T-helper 9 cell (primary cell): ENCODE results near the gene POLR2I.
A peak's percentile ranks its signal among the peaks of the same experiment; 100 is the strongest.
"Not testable (repeated sequence)": the region's sequence is repeated elsewhere in the genome, so short reads cannot be mapped to it uniquely, and the experiment has no call there.

ENCODE experiments used
- DNase-seq: peaks from one replicate; pipeline ENCODE4 v3.0.0-alpha.2; 2020

POLR2I gene

DNA sequence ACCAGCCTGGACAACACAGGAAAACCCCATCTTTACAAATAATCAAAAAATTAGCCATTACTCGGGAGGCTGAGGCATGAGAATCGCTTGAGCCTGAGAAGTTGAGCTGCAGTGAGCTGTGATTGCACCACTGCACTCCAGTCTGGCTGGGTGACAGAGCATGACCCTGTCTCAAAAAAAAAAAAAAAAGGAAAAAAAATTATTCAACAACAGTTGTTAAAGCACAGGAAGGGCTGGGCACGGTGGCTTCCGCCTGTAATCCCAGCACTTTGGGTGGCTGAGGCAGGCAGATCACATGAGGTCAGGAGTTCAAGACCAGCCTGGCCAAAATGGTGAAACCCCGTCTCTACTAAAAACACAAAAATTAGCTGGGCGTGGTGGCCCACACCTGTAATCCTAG lies 16.5 kb upstream of the POLR2I start:
- DNase-seq: not testable (repeated sequence)

DNA sequence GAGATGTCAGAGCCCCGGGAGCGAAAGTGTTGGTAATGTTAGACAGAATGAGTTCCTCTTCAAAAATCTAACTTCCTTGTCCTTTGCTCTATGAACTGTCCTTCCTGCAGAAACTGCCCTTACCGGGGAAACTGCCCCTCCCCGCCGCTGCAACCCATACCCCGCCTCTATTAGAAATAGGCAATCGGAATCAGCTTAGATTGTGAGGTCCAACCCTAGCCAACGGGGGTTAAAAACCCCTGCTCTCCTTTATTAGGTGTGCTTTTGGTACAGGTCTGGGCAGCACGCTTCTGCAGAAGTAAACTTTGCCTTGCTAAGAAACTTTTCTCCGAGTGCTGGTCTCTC lies 13.7 kb upstream of the POLR2I start:
- no peak for DNase-seq

GRCh38 chr19:36125557-36125956 lies 10.9 kb upstream of the POLR2I start:
- no peak for DNase-seq

DNA sequence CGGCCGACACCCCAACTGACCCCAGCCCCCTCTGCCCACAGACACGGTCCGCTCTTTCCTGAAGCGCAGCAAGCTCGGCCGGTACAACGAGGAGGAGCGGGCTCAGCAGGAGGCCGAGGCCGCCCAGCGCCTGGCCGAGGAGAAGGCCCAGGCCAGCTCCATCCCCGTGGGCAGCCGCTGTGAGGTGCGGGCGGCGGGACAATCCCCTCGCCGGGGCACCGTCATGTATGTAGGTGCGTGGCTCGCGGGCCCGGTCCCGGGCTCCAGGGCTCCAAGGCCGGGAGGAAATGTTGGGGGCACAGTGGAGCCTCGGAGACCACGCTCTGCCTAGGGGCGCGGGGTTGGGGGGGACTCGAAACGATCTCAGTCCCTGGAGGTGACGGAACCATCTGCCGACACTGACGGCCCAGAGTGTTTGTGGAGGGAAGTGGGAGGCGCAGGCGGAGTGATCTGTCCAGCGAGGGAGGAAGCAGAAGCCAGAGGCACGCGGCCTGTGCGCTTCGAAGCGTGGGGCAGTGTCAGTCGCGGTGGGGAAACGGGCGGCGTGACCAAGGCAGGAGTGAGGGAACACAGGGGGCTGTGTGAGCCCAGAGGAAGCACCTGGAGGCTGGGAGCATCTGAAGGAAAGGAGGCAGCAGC lies 6.9 kb upstream of the POLR2I start:
- no peak for DNase-seq

GRCh38 chr19:36120984-36121358 lies 6.3 kb upstream of the POLR2I start:
- DNase-seq: no peak

DNA sequence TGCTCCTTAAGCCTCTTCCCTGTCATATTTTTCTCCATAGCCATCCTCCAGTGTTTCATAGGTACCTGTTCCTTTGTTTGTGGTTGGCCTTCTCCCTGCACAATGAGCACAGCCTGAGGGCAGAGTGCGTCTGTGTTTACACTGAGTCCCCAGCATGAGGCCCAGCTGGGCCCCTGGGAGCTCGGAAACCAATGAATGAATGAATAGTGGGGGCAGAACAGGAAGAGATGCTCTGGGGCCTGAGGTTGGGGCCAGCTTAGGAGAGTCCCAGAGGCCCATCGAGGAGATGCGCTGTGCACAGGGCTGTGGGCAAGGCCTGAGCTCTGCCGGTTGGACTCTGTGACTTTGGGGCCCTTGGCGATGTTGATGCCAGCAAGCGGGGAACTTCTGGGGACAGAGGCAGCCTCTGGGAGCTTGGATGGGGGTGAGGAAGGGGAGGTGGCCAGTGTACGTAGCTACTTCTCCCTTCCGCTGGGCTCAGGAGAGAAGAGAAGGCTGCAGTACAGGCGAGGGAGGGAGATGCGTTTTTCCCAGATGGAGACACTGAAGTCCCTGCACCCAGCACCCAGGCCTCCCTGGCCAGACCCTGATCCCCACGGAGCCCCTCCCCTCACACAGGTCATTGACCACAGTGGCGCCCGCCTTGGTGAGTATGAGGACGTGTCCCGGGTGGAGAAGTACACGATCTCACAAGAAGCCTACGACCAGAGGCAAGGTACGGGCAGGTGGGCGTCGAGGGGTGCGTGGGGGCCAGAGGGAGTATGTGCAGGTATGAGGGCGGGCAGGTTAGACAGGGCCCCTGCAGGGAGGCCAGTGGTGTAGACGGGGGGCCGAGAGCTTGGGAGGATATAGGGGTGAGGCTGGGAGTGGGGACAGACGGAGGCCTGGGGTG lies 5.7 kb upstream of the POLR2I start:
- DNase-seq: no peak

- DNase-seq: no peak
Observed at GRCh38 chr19:36116344-36116637, 1.6 kb upstream of the POLR2I start.

- peak; percentile 95 for DNase-seq
Observed at GRCh38 chr19:36115453-36116343, 1.0 kb upstream of the POLR2I start, which contains the start of gene TBCB. Gene TBCB (plus strand): TSS chr19:36115468. CDS start chr19:36115561, 93 bp downstream.

DNA sequence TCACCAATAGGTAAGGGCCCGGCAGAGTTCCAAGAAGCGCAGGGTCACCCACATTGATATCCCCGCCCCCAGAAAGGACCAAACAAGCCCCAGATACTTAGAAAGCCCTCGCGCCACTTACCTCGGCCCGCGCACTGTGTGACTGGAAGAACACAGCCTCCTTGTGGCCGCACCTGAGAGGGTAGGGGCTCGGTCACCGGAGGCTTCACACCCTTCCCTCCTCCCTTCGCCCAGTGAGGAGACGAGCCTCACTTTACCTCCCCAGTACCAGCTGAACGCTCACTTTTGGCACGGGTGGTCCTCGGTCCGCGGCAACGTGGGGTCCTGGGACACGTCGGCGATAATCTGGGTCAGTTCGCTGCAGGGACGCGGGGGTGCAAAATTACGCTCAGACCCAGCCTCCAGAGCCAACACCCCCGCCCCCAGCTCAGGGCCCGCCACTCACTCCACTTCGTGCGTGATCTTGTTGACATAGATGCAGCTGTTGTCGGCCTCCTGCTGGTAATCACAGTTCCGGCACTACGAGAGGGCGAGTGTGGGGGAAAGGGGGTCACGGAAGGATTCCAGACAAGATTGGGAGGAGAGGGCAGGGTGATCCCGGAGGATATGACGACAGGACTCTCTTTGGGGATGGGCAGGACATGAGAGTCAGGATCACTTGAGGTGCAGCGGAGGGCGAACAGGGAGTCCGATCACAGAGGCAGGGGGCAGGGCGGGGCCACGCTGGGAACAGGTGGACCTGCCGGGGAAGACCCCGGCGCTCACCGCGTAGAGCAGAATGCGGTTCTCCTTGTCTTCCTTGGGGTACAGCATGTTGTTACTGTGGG lies 568 bp downstream of the POLR2I start:
- peak; percentile 6 for DNase-seq

- no peak for DNase-seq
Observed at GRCh38 chr19:36113425-36113824, 1.2 kb downstream of the POLR2I start.

DNA sequence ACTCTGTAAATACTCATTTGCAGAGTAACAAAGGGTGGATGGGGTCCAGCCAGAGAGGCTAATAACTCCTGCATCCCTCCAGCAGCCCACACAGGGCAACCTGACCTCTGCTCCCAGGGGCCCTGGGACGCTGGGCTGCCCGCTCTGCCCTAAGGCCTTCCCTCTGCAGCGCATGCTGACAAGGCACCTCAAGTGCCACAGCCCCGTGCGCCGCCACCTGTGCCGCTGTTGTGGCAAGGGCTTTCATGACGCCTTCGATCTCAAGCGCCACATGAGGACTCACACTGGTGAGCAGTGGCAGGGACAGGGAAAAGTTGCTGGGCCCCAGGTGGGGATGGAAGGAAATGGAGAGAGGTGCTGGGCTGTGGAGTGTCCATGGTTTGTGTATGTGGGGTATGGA lies 2.0 kb downstream of the POLR2I start:
- no peak for DNase-seq

DNA sequence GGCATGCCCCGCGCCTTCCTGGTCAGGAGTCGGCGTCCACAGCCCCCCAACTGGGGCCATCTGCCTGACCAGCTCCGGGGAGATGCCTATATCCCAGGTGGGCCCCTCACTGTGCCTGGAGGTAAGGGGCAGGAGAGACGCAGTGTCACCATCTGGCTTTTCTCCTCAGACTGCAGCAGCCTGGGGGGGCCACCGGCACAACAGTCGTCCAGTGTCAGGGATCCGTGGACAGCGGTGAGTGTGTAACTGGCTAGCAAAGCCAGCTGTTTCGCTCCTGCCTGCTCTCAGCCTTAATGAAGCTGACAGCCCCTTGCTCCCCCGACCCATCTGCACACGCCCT lies 3.5 kb downstream of the POLR2I start:
- no peak for DNase-seq

GRCh38 chr19:36110487-36111199 lies 4.0 kb downstream of the POLR2I start, which contains the start of gene OVOL3:
Gene OVOL3 (plus strand): TSS chr19:36111143. CDS start chr19:36111203, 60 bp downstream.
- no peak for DNase-seq

DNA sequence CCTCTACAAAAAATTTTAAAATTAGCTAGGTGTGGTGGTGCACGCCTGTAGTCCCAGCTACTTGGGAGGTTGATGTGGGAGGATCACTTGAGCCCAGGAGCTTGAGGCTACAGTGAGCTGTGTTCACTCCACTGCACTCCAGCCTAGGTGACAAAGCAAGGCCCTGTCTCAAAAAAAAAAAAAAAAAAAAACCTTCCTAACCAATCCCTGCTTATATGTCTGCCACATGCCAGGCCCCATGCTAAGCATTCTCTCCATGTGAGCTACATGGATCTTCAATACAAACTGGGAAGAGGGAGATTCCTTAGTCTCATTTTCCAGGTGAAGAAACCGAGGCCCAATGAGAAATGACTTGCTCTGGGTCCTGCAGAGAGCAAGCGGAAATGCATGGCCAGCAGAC lies 6.0 kb downstream of the POLR2I start:
- no peak for DNase-seq

GRCh38 chr19:36106991-36107390 lies 7.7 kb downstream of the POLR2I start:
- no peak for DNase-seq

- DNase-seq: no peak
Observed at GRCh38 chr19:36106441-36106840, 8.2 kb downstream of the POLR2I start.

DNA sequence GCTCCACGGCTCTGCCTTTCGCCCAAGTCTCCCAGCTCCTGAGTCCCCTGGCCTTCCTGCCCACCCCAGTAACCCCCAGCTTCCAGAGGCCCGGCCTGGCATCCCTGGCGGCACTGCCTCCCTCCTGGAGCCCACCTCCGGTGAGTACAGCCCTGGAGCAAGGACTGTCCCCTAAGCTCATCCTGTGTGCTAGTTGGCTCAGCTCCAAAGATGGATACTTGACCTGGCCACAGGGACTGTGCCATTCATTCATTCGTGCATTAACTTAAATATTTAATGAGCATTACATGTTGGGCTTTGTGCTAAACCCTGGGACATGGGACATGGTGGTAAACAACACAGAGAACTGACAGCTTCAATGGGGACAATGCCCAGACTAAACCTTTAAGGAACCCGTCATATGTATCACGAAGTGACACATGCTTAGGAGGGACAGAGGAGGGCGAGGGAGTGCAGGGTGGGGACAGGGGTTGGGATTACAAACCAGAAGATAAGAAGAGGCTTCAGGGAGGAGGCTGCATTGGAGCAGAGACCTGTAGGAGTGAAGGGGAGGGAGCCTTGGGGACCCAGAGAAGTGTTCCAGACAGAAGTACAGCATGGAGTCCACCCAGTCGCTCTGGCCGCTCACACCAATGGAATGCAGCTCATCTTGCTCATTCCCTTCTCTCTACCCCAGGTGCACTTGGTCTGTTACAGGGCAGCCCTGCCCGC lies 10.7 kb downstream of the POLR2I start:
- DNase-seq: no peak

DNA sequence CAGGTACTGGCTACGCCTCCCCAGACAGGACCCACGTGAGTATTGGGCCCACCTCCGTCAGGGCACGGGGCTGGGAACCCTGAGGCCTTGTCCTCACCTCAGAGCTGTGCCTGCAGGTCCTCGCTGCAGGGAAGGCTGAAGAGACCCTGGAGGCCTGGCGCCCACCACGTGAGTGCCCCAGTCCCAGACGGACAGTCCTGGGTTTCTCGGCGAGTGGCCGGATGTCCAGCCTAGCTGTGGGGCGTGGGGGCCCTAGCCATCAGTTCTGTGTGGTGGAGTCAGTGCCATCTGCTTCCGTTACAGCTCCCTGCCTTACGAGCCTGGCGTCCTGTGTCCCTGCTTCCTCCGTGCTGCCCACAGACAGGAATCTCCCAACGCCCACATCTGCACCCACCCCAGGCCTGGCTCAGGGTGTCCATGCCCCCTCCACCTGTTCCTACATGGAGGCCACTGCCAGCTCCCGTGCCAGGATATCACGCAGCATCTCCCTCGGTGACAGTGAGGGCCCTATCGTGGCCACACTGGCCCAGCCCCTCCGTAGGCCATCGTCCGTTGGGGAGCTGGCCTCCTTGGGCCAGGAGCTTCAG lies 11.5 kb downstream of the POLR2I start:
- DNase-seq: no peak

GRCh38 chr19:36101550-36102327 lies 12.9 kb downstream of the POLR2I start:
- no peak for DNase-seq

- no peak for DNase-seq
Observed at GRCh38 chr19:36100476-36100875, 14.2 kb downstream of the POLR2I start.
